Endothelial cell of umbilical vein (primary cell): ENCODE results near the gene LIMA1. TPM values are rescaled to one million over a fixed set of nuclear protein-coding genes. Genes with fewer than 3 reads are reported as not detected.
A peak's percentile ranks its signal among the peaks of the same experiment; 100 is the strongest.

ENCODE experiments used
- BruUV-seq: library from RNA; stranded (reverse); fragments of 400-500 nt; replicated peaks from 2 replicates; lab custom pipeline; 2021; lab: Mats Ljungman, UMichigan
- CTCF ChIA-PET: fragments of 300-600, 350-600 bp; sonication (Branson Sonifier 250); formaldehyde crosslinking; loops from one replicate; lab custom pipeline; 2021; ENCODE audit warnings: antibody characterized with exemption, inconsistent platforms; lab: Charles Lee
- POLR2A ChIA-PET: fragments of 300-600, 350-600 bp; sonication (Branson Sonifier 250); formaldehyde crosslinking; loops from one replicate; lab custom pipeline; 2021; ENCODE audit warnings: antibody characterized with exemption, inconsistent platforms; lab: Charles Lee
- DNase-seq: peaks from one replicate; pipeline ENCODE4 v3.0.0-alpha.2; 2011; ENCODE audit warnings: low read depth, low spot score
- FAIRE-seq: peaks from 2 replicates; lab custom pipeline; 2011; peaks lifted over from hg19 to GRCh38; lab: Jason Lieb, UNC
- H2AFZ ChIP-seq: 2 replicates; pipeline ENCODE4 v1.6.0; 2012; ENCODE audit warnings: low read depth, low read length, control low read depth, inconsistent platforms
- H3K27ac ChIP-seq: 2 replicates; pipeline ENCODE4 v1.5.1; 2011; ENCODE audit warnings: low read depth, mild to moderate bottlenecking, control low read depth, low read length, moderate library complexity; ENCODE audit not compliant: insufficient read depth
- H3K27me3 ChIP-seq, 2 experiments: 2 replicates each; pipeline versions ENCODE4 v1.6.0 to v1.6.1; 2011; ENCODE audit warnings: low read length in 2 of 2, mixed read lengths in 1 of 2; ENCODE audit not compliant: control insufficient read depth in 2 of 2, insufficient read depth in 2 of 2
- H3K36me3 ChIP-seq, 2 experiments: 2 replicates in 1 of 2; 3 replicates in 1 of 2; pipeline ENCODE4 v1.5.1; 2011; ENCODE audit warnings: low read length in 2 of 2, mild to moderate bottlenecking in 1 of 2, moderate library complexity in 1 of 2; ENCODE audit not compliant: control insufficient read depth in 2 of 2, insufficient read depth in 2 of 2; ENCODE audit errors: extremely low read depth in 1 of 2
- H3K4me1 ChIP-seq: 3 replicates; pipeline ENCODE4 v1.5.1; 2011; ENCODE audit warnings: mild to moderate bottlenecking, low read length; ENCODE audit not compliant: control insufficient read depth, insufficient read depth; ENCODE audit errors: extremely low read depth
- H3K4me2 ChIP-seq: 2 replicates; pipeline ENCODE4 v1.6.1; 2011; ENCODE audit warnings: low read length, control low read depth, mixed read lengths; ENCODE audit not compliant: insufficient read depth
- H3K4me3 ChIP-seq, 3 experiments: fragments of 200-600 bp in 1 of 3; sonication (generic), shearing (Covaris generic) in 1 of 3; replicated peaks in 1 of 3; 2 replicates each; pipeline ENCODE4 v1.5.1; 2011 to 2016; ENCODE audit warnings: control low read depth in 3 of 3, low read length in 3 of 3, mild to moderate bottlenecking in 2 of 3, inconsistent platforms in 1 of 3, low read depth in 1 of 3, moderate library complexity in 1 of 3; ENCODE audit not compliant: insufficient read depth in 1 of 3
- H3K79me2 ChIP-seq: 2 replicates; pipeline ENCODE4 v1.6.0; 2012; ENCODE audit warnings: low read length, inconsistent platforms; ENCODE audit not compliant: control insufficient read depth, insufficient read depth
- H3K9ac ChIP-seq: replicated peaks from 2 replicates; pipeline ENCODE3; 2011; ENCODE audit warnings: low read length, control low read depth; ENCODE audit not compliant: insufficient read depth; ENCODE audit errors: extremely low read depth
- H3K9me1 ChIP-seq: replicated peaks from 3 replicates; pipeline ENCODE4 v1.6.0; 2011; ENCODE audit warnings: mild to moderate bottlenecking, low read length; ENCODE audit not compliant: control insufficient read depth, insufficient read depth; ENCODE audit errors: extremely low read depth
- H3K9me3 ChIP-seq: replicated peaks from 2 replicates; pipeline ENCODE4 v1.5.1; 2012; ENCODE audit warnings: low read length, inconsistent platforms; ENCODE audit not compliant: control insufficient read depth, insufficient read depth
- H4K20me1 ChIP-seq: replicated peaks from 2 replicates; pipeline ENCODE3; 2011; ENCODE audit warnings: mild to moderate bottlenecking, low read length; ENCODE audit not compliant: control insufficient read depth, insufficient read depth; ENCODE audit errors: extremely low read depth
- POLR2A ChIP-seq: IDR thresholded peaks from 2 replicates; pipeline ENCODE4 v1.6.1; 2012; ENCODE audit warnings: low read depth, mild to moderate bottlenecking, control low read depth, low read length
- dilution Hi-C: fragments of 300-500 bp; cut with MboI; formaldehyde crosslinking; loops from one replicate; pipeline ENCODE4 v1.15.0; 2019; ENCODE audit warnings: low sequenced_read_pairs; ENCODE audit not compliant: extremely low pct_ligation_motif_present
- intact Hi-C: fragments of 100-400 bp; cut with micrococcal nuclease; formaldehyde crosslinking; loops from one replicate; pipeline ENCODE4 v1.10.0; 2022
- polyA plus RNA-seq, 4 experiments: library from polyadenylated mRNA; depleted of rRNA in 3 of 4; stranded (reverse) in 3 of 4; unstranded in 1 of 4; fragments of >200 nt; gene quantifications; 2 replicates each; pipeline versions ENCODE4 v1.2.1 to v1.2.3, GENCODE V29; 2011 to 2012; ENCODE audit warnings: missing spikeins in 1 of 4
- total RNA-seq: library from RNA; stranded (reverse); gene quantifications from 2 replicates; pipeline ENCODE4 v1.2.3, GENCODE V29; 2021
- TF ChIP-seq, protein P1 (sequence below), 2 donors: IDR thresholded peaks; 1 replicate in 1 of 2; 2 replicates in 1 of 2; pipeline ENCODE4 v1.5.1; 2011; ENCODE audit warnings: low read length in 2 of 2, mild to moderate bottlenecking in 2 of 2, moderate library complexity in 2 of 2, control low read depth in 1 of 2, inconsistent platforms in 1 of 2, low read depth in 1 of 2; ENCODE audit not compliant: insufficient read depth in 1 of 2; ENCODE audit errors: extremely low read depth in 1 of 2

The LIMA1 gene
- total and polyA plus RNA-seq, 2 donors (not counting 3 experiments of a cell fraction or from before 2014, with no cell fraction given) = 35.0 to 87.3 TPM

DNA sequence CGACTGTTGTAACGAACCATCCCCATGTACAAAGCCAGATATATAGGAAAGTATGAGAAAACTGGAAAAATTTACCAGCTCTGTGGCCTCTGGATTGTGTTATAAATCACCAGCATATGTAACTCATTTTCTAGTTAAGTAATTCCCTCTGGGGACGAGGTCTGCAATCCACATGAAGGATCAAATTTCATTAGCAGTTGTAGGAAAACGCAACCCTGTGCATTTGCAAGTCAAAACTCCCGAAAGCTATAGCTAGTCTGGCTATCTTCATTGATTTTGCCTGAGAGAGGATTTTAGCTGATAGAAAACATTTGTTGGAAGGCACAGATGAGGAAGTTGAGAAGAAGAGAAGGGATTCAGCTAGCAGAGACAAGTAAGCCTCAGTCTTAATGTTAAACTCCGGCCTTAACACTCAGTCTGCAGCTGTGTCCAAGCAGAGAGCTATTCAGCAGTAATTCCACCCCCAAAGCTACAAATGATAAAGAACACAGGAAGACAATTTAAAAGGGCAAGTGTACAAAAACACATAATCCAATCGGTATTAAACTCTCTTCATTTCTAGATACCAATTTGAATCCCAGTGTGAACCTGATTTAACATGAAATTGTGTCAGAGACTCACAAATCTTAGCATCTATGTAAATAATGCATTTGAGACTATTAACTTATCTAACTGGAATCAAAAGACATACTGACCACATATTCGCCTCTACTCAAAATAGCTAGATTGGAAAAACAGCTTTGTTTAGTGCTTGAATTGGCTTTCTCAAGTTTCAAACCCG, 61.9 kb downstream of the LIMA1 start:
- Histone ChIP-seq H3K4me1 (peaks cover 23% of the 10 kb centered on the region), H3K9ac (peak overlapping the region; percentile 67), H3K79me2 (peaks cover 53% of the 10 kb centered on the region), H3K4me2 (peak overlapping the region; percentile 81), H3K4me3 (peak overlapping the region; percentile 50 to 99 (median 96)), H3K27me3 (no peaks in the 10 kb centered on the region), H3K9me1 (no peaks in the 10 kb centered on the region), H3K9me3 (no peaks in the 10 kb centered on the region), H3K27ac (peak overlapping the region; percentile 77), H4K20me1 (no peaks in the 10 kb centered on the region), H3K36me3 (peaks cover 0 to 2% of the 10 kb centered on the region in 2 experiments), H2AFZ (peak overlapping the region; percentile 77)
- peak; percentile 65 for TF ChIP-seq POLR2A
- TF ChIP-seq, protein P1, sequence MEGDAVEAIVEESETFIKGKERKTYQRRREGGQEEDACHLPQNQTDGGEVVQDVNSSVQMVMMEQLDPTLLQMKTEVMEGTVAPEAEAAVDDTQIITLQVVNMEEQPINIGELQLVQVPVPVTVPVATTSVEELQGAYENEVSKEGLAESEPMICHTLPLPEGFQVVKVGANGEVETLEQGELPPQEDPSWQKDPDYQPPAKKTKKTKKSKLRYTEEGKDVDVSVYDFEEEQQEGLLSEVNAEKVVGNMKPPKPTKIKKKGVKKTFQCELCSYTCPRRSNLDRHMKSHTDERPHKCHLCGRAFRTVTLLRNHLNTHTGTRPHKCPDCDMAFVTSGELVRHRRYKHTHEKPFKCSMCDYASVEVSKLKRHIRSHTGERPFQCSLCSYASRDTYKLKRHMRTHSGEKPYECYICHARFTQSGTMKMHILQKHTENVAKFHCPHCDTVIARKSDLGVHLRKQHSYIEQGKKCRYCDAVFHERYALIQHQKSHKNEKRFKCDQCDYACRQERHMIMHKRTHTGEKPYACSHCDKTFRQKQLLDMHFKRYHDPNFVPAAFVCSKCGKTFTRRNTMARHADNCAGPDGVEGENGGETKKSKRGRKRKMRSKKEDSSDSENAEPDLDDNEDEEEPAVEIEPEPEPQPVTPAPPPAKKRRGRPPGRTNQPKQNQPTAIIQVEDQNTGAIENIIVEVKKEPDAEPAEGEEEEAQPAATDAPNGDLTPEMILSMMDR (IDR thresholded peaks at IDR 0.05; ENCODE audit: extremely low read depth in 1 of 2, insufficient read depth in 1 of 2, low read depth in 1 of 2, low read length in 2 of 2) = no peak
- CTCF ChIA-PET = interaction anchor here (0.6 to 3.7 kb wide), 21 partner anchors 9 to 254 kb away, joined by 3 to 48 read pairs (median 4); partner anchors contain the start of genes COX14, LIMA1 and SMARCD1
- dilution Hi-C loops = no loop called here
- intact Hi-C loops = loop anchor here (1.0 to 2.0 kb wide), 2 partner anchors 35 to 62 kb away; partner anchors contain the start of gene LIMA1
- BruUV-seq = TSS peak; percentile 66
- DNase-seq (peak; percentile 78), FAIRE-seq (peak; percentile 83)
- POLR2A ChIA-PET = interaction anchor here (0.6 to 1.8 kb wide), 4 partner anchors 9 to 189 kb away, joined by 3 to 4 read pairs (median 3); no protein-coding TSS in a partner anchor
